Mesodermal cell (in vitro differentiated cells): Measurements from ENCODE around the gene HLCS.

ENCODE experiments used
- H3K27ac ChIP-seq: 2 replicates; pipeline ENCODE4 v1.7.0; 2013; ENCODE audit warnings: mild to moderate bottlenecking, low read depth, low read length, moderate library complexity; ENCODE audit not compliant: severe bottlenecking
- H3K36me3 ChIP-seq: 2 replicates; pipeline ENCODE4 v1.7.1; 2013; ENCODE audit warnings: mild to moderate bottlenecking, low read length, moderate library complexity; ENCODE audit not compliant: control insufficient read depth, insufficient read depth
- H3K4me1 ChIP-seq: one replicate; pipeline ENCODE4 v1.7.1; 2013; ENCODE audit warnings: mild to moderate bottlenecking, low read length; ENCODE audit not compliant: insufficient read depth, control insufficient read depth, poor library complexity, severe bottlenecking
- H3K4me3 ChIP-seq: 2 replicates; pipeline ENCODE4 v1.7.0; 2013; ENCODE audit warnings: low read length, control low read depth, mild to moderate bottlenecking; ENCODE audit not compliant: insufficient read depth, poor library complexity, severe bottlenecking; ENCODE audit errors: extremely low read depth
- H3K9me3 ChIP-seq: 2 replicates; pipeline ENCODE4 v1.7.1; 2013; ENCODE audit warnings: mild to moderate bottlenecking, low read length, moderate library complexity; ENCODE audit not compliant: control insufficient read depth
- WGBS, 2 experiments: methylation state at CpG; one replicate each; pipeline ENCODE4 v1.1.5; 2013; ENCODE audit warnings: missing lambda C conversion rate in 2 of 2; ENCODE audit not compliant: insufficient coverage in 2 of 2; 5-methylcytosine and 5-hydroxymethylcytosine counted together

The HLCS gene

GRCh38 chr21:36730291-36731281, 235.9 kb downstream of the HLCS start:
- Histone ChIP-seq H3K36me3 (no peaks in the 10 kb centered on the region), H3K9me3 (no peaks in the 10 kb centered on the region), H3K27ac (no peak overlapping the region), H3K4me1 (no peaks in the 10 kb centered on the region), H3K4me3 (no peak overlapping the region)
- 90 to 95% methylated on average over 28 to 29 of the region's 30 CpGs for WGBS, 2 experiments

GRCh38 chr21:36729310-36729970, 237.0 kb downstream of the HLCS start:
- Histone ChIP-seq H3K36me3 (no peaks in the 10 kb centered on the region), H3K4me1 (no peaks in the 10 kb centered on the region), H3K9me3 (no peaks in the 10 kb centered on the region), H3K4me3 (no peak overlapping the region), H3K27ac (no peak overlapping the region)
- WGBS, 2 experiments: 91 to 94% methylated on average over 16 to 18 of the region's 18 CpGs

GRCh38 chr21:36728371-36729111, 237.9 kb downstream of the HLCS start:
- no peak overlapping the region for H3K27ac ChIP-seq

GRCh38 chr21:36727866-36728265, 238.6 kb downstream of the HLCS start:
- H3K36me3 ChIP-seq: no peaks in the 10 kb centered on the region
- 89 to 91% methylated on average over 6 of the region's 6 CpGs for WGBS, 2 experiments

More at GRCh38 chr21:36728371-36729111, 237.9 kb downstream of the HLCS start:
- Histone ChIP-seq H3K36me3 (no peaks in the 10 kb centered on the region), H3K4me1 (no peaks in the 10 kb centered on the region), H3K9me3 (no peaks in the 10 kb centered on the region), H3K4me3 (no peak overlapping the region)
- WGBS, 2 experiments: 92 to 98% methylated on average over 11 to 13 of the region's 14 CpGs

GRCh38 chr21:36725793-36726386, 240.6 kb downstream of the HLCS start:
- Histone ChIP-seq H3K4me1 (no peaks in the 10 kb centered on the region), H3K9me3 (no peaks in the 10 kb centered on the region), H3K36me3 (no peaks in the 10 kb centered on the region), H3K27ac (no peak overlapping the region), H3K4me3 (no peak overlapping the region)
- 93 to 95% methylated on average over 9 to 11 of the region's 12 CpGs for WGBS, 2 experiments

More at GRCh38 chr21:36727866-36728265, 238.6 kb downstream of the HLCS start:
- Histone ChIP-seq H3K27ac (no peak overlapping the region), H3K4me3 (no peak overlapping the region), H3K4me1 (no peaks in the 10 kb centered on the region), H3K9me3 (no peaks in the 10 kb centered on the region)

GRCh38 chr21:36724660-36725059, 241.8 kb downstream of the HLCS start:
- 90 to 100% methylated on average over 2 to 3 of the region's 3 CpGs for WGBS, 2 experiments
- Histone ChIP-seq H3K9me3 (no peaks in the 10 kb centered on the region), H3K4me3 (no peak overlapping the region), H3K36me3 (no peaks in the 10 kb centered on the region), H3K27ac (no peak overlapping the region), H3K4me1 (no peaks in the 10 kb centered on the region)

- H3K4me1 ChIP-seq: no peaks in the 10 kb centered on the region
- H3K9me3 ChIP-seq: no peaks in the 10 kb centered on the region
- no peaks in the 10 kb centered on the region for H3K36me3 ChIP-seq
- H3K4me3 ChIP-seq: no peak overlapping the region
- whole genome bisulfite sequencing, 2 experiments: 92 to 95% methylated on average over 10 to 13 of the region's 14 CpGs
- H3K27ac ChIP-seq: no peak overlapping the region
These were observed 243.0 kb downstream of the HLCS start for GRCh38 chr21:36723371-36723881.

GRCh38 chr21:36722370-36723368, 243.8 kb downstream of the HLCS start:
- WGBS, 2 experiments: 91 to 96% methylated on average over 25 of the region's 25 CpGs
- Histone ChIP-seq H3K9me3 (no peaks in the 10 kb centered on the region), H3K4me3 (no peak overlapping the region), H3K36me3 (no peaks in the 10 kb centered on the region), H3K4me1 (no peaks in the 10 kb centered on the region), H3K27ac (no peak overlapping the region)

- H3K36me3 ChIP-seq: no peaks in the 10 kb centered on the region
- H3K4me3 ChIP-seq: no peak overlapping the region
- H3K27ac ChIP-seq: no peak overlapping the region
- no peaks in the 10 kb centered on the region for H3K9me3 ChIP-seq
- H3K4me1 ChIP-seq: no peaks in the 10 kb centered on the region
- 92 to 96% methylated on average over 5 to 6 of the region's 7 CpGs for WGBS, 2 experiments
These were observed 244.7 kb downstream of the HLCS start for GRCh38 chr21:36721817-36722216.
